ENCODE measurements around the gene ABCB11. TPM values are rescaled to one million over a fixed set of nuclear protein-coding genes. Genes with fewer than 3 reads are reported as not detected.

ABCB11 gene
- total and polyA plus RNA-seq, 10 of the 15 experiments (the other 5 are each of a cell fraction or from before 2014, with no cell fraction given): not detected

- Histone ChIP-seq H3K4me3 (no peak overlapping the region), H4K20me1 (ENCODE audit: control insufficient read depth, insufficient read depth) (no peaks in the 10 kb centered on the region), H3K9me3 (replicated peaks; ENCODE audit: control insufficient read depth, insufficient read depth, low read length) (no peaks in the 10 kb centered on the region; the same call in 2 of the 3 replicates), H3K27ac (ENCODE audit: control insufficient read depth, insufficient read depth) (no peak overlapping the region), H3K27me3 (replicated peaks in 1 of 2; ENCODE audit: control insufficient read depth in 2 of 2, insufficient read depth in 2 of 2, low read length in 1 of 2) (no peaks in the 10 kb centered on the region), H3K4me1 (ENCODE audit: control insufficient read depth, insufficient read depth, low read length) (no peaks in the 10 kb centered on the region), H3K9ac (ENCODE audit: control insufficient read depth, insufficient read depth, low read length) (no peak overlapping the region), H3K36me3 (ENCODE audit: control insufficient read depth in 2 of 2, insufficient read depth in 2 of 2, low read length in 1 of 2) (no peaks in the 10 kb centered on the region), H3K4me2 (ENCODE audit: control insufficient read depth, insufficient read depth) (no peak overlapping the region), H2AFZ (ENCODE audit: control insufficient read depth, low read depth, low read length) (no peak overlapping the region), H3K79me2 (ENCODE audit: control insufficient read depth, insufficient read depth, low read length) (no peaks in the 10 kb centered on the region)
- no peak for TF ChIP-seq JUND (IDR thresholded peaks at IDR 0.05; ENCODE audit: low read depth, low read length)
- TF ChIP-seq MLLT1 (IDR thresholded peaks at IDR 0.05): no peak
- no peak for TF ChIP-seq KLF5 (IDR thresholded peaks at IDR 0.05; ENCODE audit: partially characterized antibody)
- no peak for TF ChIP-seq TBL1XR1 (IDR thresholded peaks at IDR 0.05; ENCODE audit: low read depth, low read length)
- no peak for TF ChIP-seq ZBTB11 (CRISPR knock-in tag; IDR thresholded peaks at IDR 0.05)
- ChIA-PET POLR2A (no interaction called here), SMC1A (ENCODE audit: uncharacterized antibody, unreplicated experiment) (no interaction called here), CTCF (no interaction called here), RAD21 (ENCODE audit: unreplicated experiment) (no interaction called here)
- FAIRE-seq (no peak), DNase-seq (ENCODE audit: low read depth, low spot score) (no peak), ATAC-seq (no peak)
- BruUV-seq (replicated peaks): no TSS peak
- in situ Hi-C loops (cut with MboI): no loop called here
- 69% methylated on average over 5 of the region's 5 CpGs for WGBS (ENCODE audit: insufficient coverage, insufficient replicate concordance, low lambda C conversion rate, missing lambda C conversion rate)
- intact Hi-C loops (cut with micrococcal nuclease; ENCODE audit: unreplicated experiment): no loop called here
Measured at GRCh38 chr2:169050476-169051240, 19.5 kb upstream of the ABCB11 start.

All from GM12878 (cell line).